Karpas-422 (cell line): ENCODE measurements around the gene C6. TPM values are rescaled to one million over a fixed set of nuclear protein-coding genes. Genes with fewer than 3 reads are reported as not detected.

Experiments
- DNase-seq: peaks from one replicate; pipeline ENCODE4 v3.0.0-alpha.2; 2015
- H2AFZ ChIP-seq: fragments of 200-600 bp; sonication (generic); 2 replicates; pipeline ENCODE4 v1.6.1; 2014; ENCODE audit warnings: antibody characterized with exemption, low read length, mixed read lengths
- H3K27ac ChIP-seq: fragments of 200-600 bp; sonication (generic); 2 replicates; pipeline ENCODE4 v1.5.1; 2014; ENCODE audit warnings: mild to moderate bottlenecking, low read length, moderate library complexity
- H3K27me3 ChIP-seq: fragments of 200-600 bp; sonication (generic); 2 replicates; pipeline ENCODE4 v1.6.1; 2014; ENCODE audit warnings: low read length, mixed read lengths
- H3K36me3 ChIP-seq: fragments of 200-600 bp; sonication (generic); 2 replicates; pipeline ENCODE4 v1.6.1; 2014; ENCODE audit warnings: low read length, mixed read lengths; ENCODE audit not compliant: insufficient read depth
- H3K4me1 ChIP-seq: fragments of 200-600 bp; sonication (generic); 2 replicates; pipeline ENCODE4 v1.6.1; 2014; ENCODE audit warnings: mild to moderate bottlenecking, low read length, mixed read lengths
- H3K4me2 ChIP-seq: fragments of 200-600 bp; sonication (generic); 2 replicates; pipeline ENCODE4 v1.6.1; 2014; ENCODE audit warnings: low read length, low read depth, mild to moderate bottlenecking; ENCODE audit not compliant: poor library complexity, severe bottlenecking
- H3K4me3 ChIP-seq: fragments of 200-600 bp; sonication (generic); 2 replicates; pipeline ENCODE4 v1.5.1; 2014; ENCODE audit warnings: mild to moderate bottlenecking, antibody characterized with exemption, low read length, mixed read lengths
- H3K79me2 ChIP-seq: fragments of 200-600 bp; sonication (generic); 2 replicates; pipeline ENCODE4 v1.6.1; 2014; ENCODE audit warnings: mild to moderate bottlenecking, low read length, mixed read lengths
- H3K9ac ChIP-seq: fragments of 200-600 bp; sonication (generic); 2 replicates; pipeline ENCODE4 v1.6.0; 2014; ENCODE audit warnings: low read length
- H3K9me2 ChIP-seq: fragments of 200-600 bp; sonication (generic), shearing (Covaris generic); replicated peaks from 2 replicates; pipeline ENCODE4 v1.6.0; 2014; ENCODE audit warnings: mild to moderate bottlenecking, low read length, moderate library complexity; ENCODE audit not compliant: insufficient read depth
- H3K9me3 ChIP-seq: fragments of 300-700, 200-600 bp; sonication (generic); 2 replicates; pipeline ENCODE4 v1.6.1; 2014; ENCODE audit warnings: low read length, mixed read lengths
- H4K20me1 ChIP-seq: fragments of 200-600 bp; sonication (generic); 2 replicates; pipeline ENCODE4 v1.6.1; 2014; ENCODE audit warnings: mild to moderate bottlenecking, antibody characterized with exemption, low read length, low read depth; ENCODE audit not compliant: insufficient read depth
- total RNA-seq: library from RNA; depleted of rRNA; stranded (reverse); fragments of >200 nt; shearing (Covaris generic); gene quantifications from 2 replicates; pipeline ENCODE4 v1.2.3, GENCODE V29; 2014; ENCODE audit warnings: low replicate concordance; rRNA removed

The C6 gene
- not detected in 2 replicates for total RNA-seq

- no peaks in the 10 kb centered on the region for H3K9me2 ChIP-seq
Observed at GRCh38 chr5:41213340-41213739, at the start of gene C6. C6 (minus strand) TSS chr5:41213532; CDS start chr5:41203230, 10,302 bp downstream.

GRCh38 chr5:41256400-41256799 lies 43.1 kb upstream of the C6 start:
- Histone ChIP-seq H3K9me3 (no peaks in the 10 kb centered on the region), H3K27me3 (no peaks in the 10 kb centered on the region), H3K9ac (no peak overlapping the region), H3K27ac (no peak overlapping the region), H3K36me3 (no peaks in the 10 kb centered on the region), H3K79me2 (no peaks in the 10 kb centered on the region), H2AFZ (no peak overlapping the region), H3K4me1 (no peaks in the 10 kb centered on the region), H3K9me2 (no peaks in the 10 kb centered on the region), H3K4me2 (no peak overlapping the region), H4K20me1 (no peaks in the 10 kb centered on the region), H3K4me3 (no peak overlapping the region)
- DNase-seq, result no peak

More at GRCh38 chr5:41213340-41213739, at the start of gene C6:
- Histone ChIP-seq H3K27ac (no peak within 1 kb of the TSS), H3K79me2 (no peaks in the 10 kb centered on the region), H3K27me3 (no peaks in the 10 kb centered on the region), H3K4me1 (no peaks in the 10 kb centered on the region), H3K9me3 (no peaks in the 10 kb centered on the region), H2AFZ (no peak within 1 kb of the TSS), H4K20me1 (no peaks in the 10 kb centered on the region), H3K9ac (no peak within 1 kb of the TSS), H3K36me3 (no peaks in the 10 kb centered on the region), H3K4me2 (no peak within 1 kb of the TSS), H3K4me3 (no peak within 1 kb of the TSS)
- DNase-seq, result no peak

GRCh38 chr5:41253109-41253508 lies 39.8 kb upstream of the C6 start:
- Histone ChIP-seq H3K4me3 (no peak overlapping the region), H4K20me1 (no peaks in the 10 kb centered on the region), H3K9me2 (no peaks in the 10 kb centered on the region), H3K4me2 (no peak overlapping the region), H3K4me1 (no peaks in the 10 kb centered on the region), H3K27me3 (no peaks in the 10 kb centered on the region), H3K79me2 (no peaks in the 10 kb centered on the region), H2AFZ (no peak overlapping the region), H3K36me3 (no peaks in the 10 kb centered on the region), H3K9me3 (no peaks in the 10 kb centered on the region), H3K27ac (no peak overlapping the region), H3K9ac (no peak overlapping the region)
- no peak for DNase-seq

- Histone ChIP-seq H3K27ac (no peak overlapping the region), H3K79me2 (no peaks in the 10 kb centered on the region), H3K9me2 (no peaks in the 10 kb centered on the region), H3K4me2 (no peak overlapping the region), H3K27me3 (no peaks in the 10 kb centered on the region), H3K4me3 (no peak overlapping the region), H4K20me1 (no peaks in the 10 kb centered on the region), H2AFZ (no peak overlapping the region), H3K9ac (no peak overlapping the region), H3K4me1 (no peaks in the 10 kb centered on the region), H3K9me3 (no peaks in the 10 kb centered on the region), H3K36me3 (no peaks in the 10 kb centered on the region)
- no peak for DNase-seq
Observed at GRCh38 chr5:41252036-41252435, 38.7 kb upstream of the C6 start.

- H3K4me2 ChIP-seq, result no peak overlapping the region
- H3K4me1 ChIP-seq, result no peaks in the 10 kb centered on the region
- no peaks in the 10 kb centered on the region for H3K27me3 ChIP-seq
- no peak overlapping the region for H2AFZ ChIP-seq
- H3K4me3 ChIP-seq, result no peak overlapping the region
- no peak overlapping the region for H3K27ac ChIP-seq
- H4K20me1 ChIP-seq, result no peaks in the 10 kb centered on the region
- no peak overlapping the region for H3K9ac ChIP-seq
- H3K36me3 ChIP-seq, result no peaks in the 10 kb centered on the region
- no peaks in the 10 kb centered on the region for H3K79me2 ChIP-seq
- H3K9me3 ChIP-seq, result no peaks in the 10 kb centered on the region
- no peaks in the 10 kb centered on the region for H3K9me2 ChIP-seq
- DNase-seq, result no peak
Observed at GRCh38 chr5:41250351-41250987, 37.1 kb upstream of the C6 start.

GRCh38 chr5:41247135-41247534 lies 33.8 kb upstream of the C6 start:
- H3K4me3 ChIP-seq, result no peak overlapping the region
- H3K4me1 ChIP-seq, result no peaks in the 10 kb centered on the region
- H3K36me3 ChIP-seq, result no peaks in the 10 kb centered on the region
- no peak overlapping the region for H3K4me2 ChIP-seq
- no peaks in the 10 kb centered on the region for H3K27me3 ChIP-seq
- H4K20me1 ChIP-seq, result no peaks in the 10 kb centered on the region
- no peak overlapping the region for H3K9ac ChIP-seq
- H3K79me2 ChIP-seq, result no peaks in the 10 kb centered on the region
- no peak overlapping the region for H3K27ac ChIP-seq
- H2AFZ ChIP-seq, result no peak overlapping the region
- H3K9me2 ChIP-seq, result no peaks in the 10 kb centered on the region
- no peak for DNase-seq
- no peaks in the 10 kb centered on the region for H3K9me3 ChIP-seq

- Histone ChIP-seq H3K9me2 (no peaks in the 10 kb centered on the region), H3K9me3 (no peaks in the 10 kb centered on the region), H3K27me3 (no peaks in the 10 kb centered on the region), H3K36me3 (no peaks in the 10 kb centered on the region), H3K27ac (no peak overlapping the region), H3K79me2 (no peaks in the 10 kb centered on the region), H3K4me2 (no peak overlapping the region), H2AFZ (no peak overlapping the region), H4K20me1 (no peaks in the 10 kb centered on the region), H3K4me3 (no peak overlapping the region), H3K4me1 (no peaks in the 10 kb centered on the region), H3K9ac (no peak overlapping the region)
- no peak for DNase-seq
Observed at GRCh38 chr5:41246376-41246775, 33.0 kb upstream of the C6 start.

- Histone ChIP-seq H3K27me3 (no peaks in the 10 kb centered on the region), H3K4me2 (no peak overlapping the region), H3K36me3 (no peaks in the 10 kb centered on the region), H4K20me1 (no peaks in the 10 kb centered on the region), H3K9me2 (no peaks in the 10 kb centered on the region), H3K79me2 (no peaks in the 10 kb centered on the region), H3K9ac (no peak overlapping the region), H2AFZ (no peak overlapping the region), H3K27ac (no peak overlapping the region), H3K9me3 (no peaks in the 10 kb centered on the region), H3K4me1 (no peaks in the 10 kb centered on the region), H3K4me3 (no peak overlapping the region)
- no peak for DNase-seq
Observed at GRCh38 chr5:41243558-41243957, 30.2 kb upstream of the C6 start.
